DND-41 (cell line): ENCODE measurements around the gene TNNC1.
A peak's percentile ranks its signal among the peaks of the same experiment; 100 is the strongest.

Source experiments
- EZH2 ChIP-seq: IDR thresholded peaks from 3 replicates; pipeline ENCODE4 v1.6.1; 2012; ENCODE audit warnings: borderline replicate concordance, low read depth, mild to moderate bottlenecking, moderate library complexity, low read length, inconsistent platforms; ENCODE audit not compliant: severe bottlenecking
- TF ChIP-seq, protein P1 (sequence below): IDR thresholded peaks from 2 replicates; pipeline ENCODE4 v1.5.1; 2012; ENCODE audit warnings: borderline replicate concordance, low read length, moderate library complexity, mild to moderate bottlenecking; ENCODE audit not compliant: poor library complexity, severe bottlenecking; ENCODE audit errors: extremely low read depth

- TF ChIP-seq, protein P1, sequence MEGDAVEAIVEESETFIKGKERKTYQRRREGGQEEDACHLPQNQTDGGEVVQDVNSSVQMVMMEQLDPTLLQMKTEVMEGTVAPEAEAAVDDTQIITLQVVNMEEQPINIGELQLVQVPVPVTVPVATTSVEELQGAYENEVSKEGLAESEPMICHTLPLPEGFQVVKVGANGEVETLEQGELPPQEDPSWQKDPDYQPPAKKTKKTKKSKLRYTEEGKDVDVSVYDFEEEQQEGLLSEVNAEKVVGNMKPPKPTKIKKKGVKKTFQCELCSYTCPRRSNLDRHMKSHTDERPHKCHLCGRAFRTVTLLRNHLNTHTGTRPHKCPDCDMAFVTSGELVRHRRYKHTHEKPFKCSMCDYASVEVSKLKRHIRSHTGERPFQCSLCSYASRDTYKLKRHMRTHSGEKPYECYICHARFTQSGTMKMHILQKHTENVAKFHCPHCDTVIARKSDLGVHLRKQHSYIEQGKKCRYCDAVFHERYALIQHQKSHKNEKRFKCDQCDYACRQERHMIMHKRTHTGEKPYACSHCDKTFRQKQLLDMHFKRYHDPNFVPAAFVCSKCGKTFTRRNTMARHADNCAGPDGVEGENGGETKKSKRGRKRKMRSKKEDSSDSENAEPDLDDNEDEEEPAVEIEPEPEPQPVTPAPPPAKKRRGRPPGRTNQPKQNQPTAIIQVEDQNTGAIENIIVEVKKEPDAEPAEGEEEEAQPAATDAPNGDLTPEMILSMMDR = peak; percentile 24
- no peak for TF ChIP-seq EZH2
These were observed 17.8 kb upstream of the TNNC1 start for GRCh38 chr3:52471371-52472238.
